ENCODE results near the gene CHCHD4. TPM values are rescaled to one million over a fixed set of nuclear protein-coding genes. Genes with fewer than 3 reads are reported as not detected.

Gene CHCHD4
- total RNA-seq, 2 experiments from 2014 or later, result 27.6 to 30.2 TPM

DNA sequence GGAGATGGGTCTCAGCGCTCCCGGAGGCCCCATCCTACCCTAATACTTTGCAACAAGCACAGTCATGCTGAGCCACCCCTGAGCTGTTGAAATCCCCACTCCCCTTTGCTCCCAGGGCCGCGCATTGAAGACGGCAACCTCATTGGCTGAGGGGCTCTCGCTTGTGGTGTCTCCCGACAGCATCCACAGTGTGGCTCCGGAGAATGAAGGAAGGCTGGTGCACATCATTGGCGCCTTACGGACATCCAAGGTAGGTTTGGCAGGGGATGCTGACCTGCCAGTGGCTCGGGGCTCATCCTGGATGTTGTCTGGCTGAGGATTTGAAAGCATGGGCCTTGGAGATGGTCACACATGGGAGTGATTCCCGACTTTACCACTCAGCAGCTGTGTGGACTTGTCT lies 6.0 kb upstream of the CHCHD4 start:
- no peaks in the 10 kb centered on the region for H3K27me3 Mint-ChIP-seq
- POLR2A ChIA-PET, result interaction anchor here (2.1 kb wide), 1 partner anchor 10 kb away, joined by 4 read pairs; no protein-coding TSS in a partner anchor
- no peaks in the 10 kb centered on the region for H3K9me3 Mint-ChIP-seq
- intact Hi-C loops (cut with micrococcal nuclease), result no loop called here
- DNase-seq (no peak), ATAC-seq (no peak)
- no peak overlapping the region for H3K27ac Mint-ChIP-seq
- peaks cover 26% of the 10 kb centered on the region for H3K4me1 Mint-ChIP-seq (ENCODE audit: low read depth)
- no peak overlapping the region for H3K4me3 Mint-ChIP-seq
- TF ChIP-seq, protein P1, sequence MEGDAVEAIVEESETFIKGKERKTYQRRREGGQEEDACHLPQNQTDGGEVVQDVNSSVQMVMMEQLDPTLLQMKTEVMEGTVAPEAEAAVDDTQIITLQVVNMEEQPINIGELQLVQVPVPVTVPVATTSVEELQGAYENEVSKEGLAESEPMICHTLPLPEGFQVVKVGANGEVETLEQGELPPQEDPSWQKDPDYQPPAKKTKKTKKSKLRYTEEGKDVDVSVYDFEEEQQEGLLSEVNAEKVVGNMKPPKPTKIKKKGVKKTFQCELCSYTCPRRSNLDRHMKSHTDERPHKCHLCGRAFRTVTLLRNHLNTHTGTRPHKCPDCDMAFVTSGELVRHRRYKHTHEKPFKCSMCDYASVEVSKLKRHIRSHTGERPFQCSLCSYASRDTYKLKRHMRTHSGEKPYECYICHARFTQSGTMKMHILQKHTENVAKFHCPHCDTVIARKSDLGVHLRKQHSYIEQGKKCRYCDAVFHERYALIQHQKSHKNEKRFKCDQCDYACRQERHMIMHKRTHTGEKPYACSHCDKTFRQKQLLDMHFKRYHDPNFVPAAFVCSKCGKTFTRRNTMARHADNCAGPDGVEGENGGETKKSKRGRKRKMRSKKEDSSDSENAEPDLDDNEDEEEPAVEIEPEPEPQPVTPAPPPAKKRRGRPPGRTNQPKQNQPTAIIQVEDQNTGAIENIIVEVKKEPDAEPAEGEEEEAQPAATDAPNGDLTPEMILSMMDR (IDR thresholded peaks at IDR 0.05), result no peak
- H3K36me3 Mint-ChIP-seq (ENCODE audit: low read depth), result peaks cover 50% of the 10 kb centered on the region
- CTCF ChIA-PET, result interaction anchor here (1.0 kb wide), 1 partner anchor 73 kb away, joined by 3 read pairs; no protein-coding TSS in a partner anchor

DNA sequence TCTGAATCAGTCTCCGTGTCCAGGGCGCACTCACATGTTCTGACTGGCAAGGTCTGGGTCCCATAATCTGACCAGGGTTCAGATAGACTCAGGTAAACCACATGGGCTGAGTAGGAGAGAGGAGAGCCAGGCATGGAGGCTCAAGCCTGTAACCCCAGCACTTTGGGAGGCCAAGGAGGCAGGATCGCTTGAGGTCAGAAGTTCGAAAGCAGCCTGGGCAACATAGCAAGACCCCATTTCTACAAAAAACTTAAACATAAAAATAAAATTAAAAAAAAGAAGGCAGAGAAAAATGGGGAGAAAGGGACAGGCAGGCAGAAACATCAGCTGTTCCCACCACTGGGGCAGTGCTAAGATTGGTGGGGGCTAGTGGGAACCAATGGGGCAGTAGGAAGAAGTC lies 5.6 kb upstream of the CHCHD4 start:
- Mint-ChIP-seq H3K27ac (no peak overlapping the region), H3K4me3 (no peak overlapping the region), H3K9me3 (no peaks in the 10 kb centered on the region), H3K4me1 (ENCODE audit: low read depth) (peaks cover 27% of the 10 kb centered on the region), H3K27me3 (no peaks in the 10 kb centered on the region), H3K36me3 (ENCODE audit: low read depth) (peaks cover 48% of the 10 kb centered on the region)
- no peak for DNase-seq
- intact Hi-C loops (cut with micrococcal nuclease), result no loop called here
- TF ChIP-seq, protein P1 (IDR thresholded peaks at IDR 0.05), result no peak
- POLR2A ChIA-PET, result interaction anchor here (2.1 kb wide), 1 partner anchor 10 kb away, joined by 4 read pairs; no protein-coding TSS in a partner anchor
- CTCF ChIA-PET, result no interaction called here
- no peak for ATAC-seq

DNA sequence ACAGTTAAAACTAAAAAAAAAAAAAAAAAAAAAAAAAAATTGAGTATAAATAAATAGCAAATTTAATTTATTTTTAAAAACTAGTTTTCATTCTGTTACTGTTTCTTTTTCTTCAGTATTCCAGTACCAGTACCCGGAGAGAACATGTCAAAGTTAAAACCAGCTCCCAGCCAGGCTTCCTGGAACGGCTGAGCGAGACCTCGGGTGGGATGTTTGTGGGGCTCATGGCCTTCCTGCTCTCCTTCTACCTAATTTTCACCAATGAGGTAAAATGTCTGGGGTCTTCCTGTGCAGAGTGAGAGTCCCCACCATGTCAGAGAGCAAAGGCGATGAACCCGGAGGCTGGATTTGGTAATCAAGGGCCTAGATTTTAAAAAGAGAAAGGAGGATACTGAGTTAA lies 4.6 kb upstream of the CHCHD4 start:
- CTCF ChIA-PET, result no interaction called here
- POLR2A ChIA-PET, result interaction anchor here (1.5 kb wide), 1 partner anchor 12 kb away, joined by 4 read pairs; no protein-coding TSS in a partner anchor
- Mint-ChIP-seq H3K27ac (no peak overlapping the region), H3K4me1 (ENCODE audit: low read depth) (peaks cover 27% of the 10 kb centered on the region), H3K27me3 (no peaks in the 10 kb centered on the region), H3K36me3 (ENCODE audit: low read depth) (peaks cover 48% of the 10 kb centered on the region), H3K9me3 (no peaks in the 10 kb centered on the region), H3K4me3 (no peak overlapping the region)
- intact Hi-C loops (cut with micrococcal nuclease), result loop anchor here (5.0 kb wide), 1 partner anchor 232 kb away; no protein-coding TSS in a partner anchor
- no peak for DNase-seq
- TF ChIP-seq, protein P1 (IDR thresholded peaks at IDR 0.05), result no peak
- no peak for ATAC-seq

DNA sequence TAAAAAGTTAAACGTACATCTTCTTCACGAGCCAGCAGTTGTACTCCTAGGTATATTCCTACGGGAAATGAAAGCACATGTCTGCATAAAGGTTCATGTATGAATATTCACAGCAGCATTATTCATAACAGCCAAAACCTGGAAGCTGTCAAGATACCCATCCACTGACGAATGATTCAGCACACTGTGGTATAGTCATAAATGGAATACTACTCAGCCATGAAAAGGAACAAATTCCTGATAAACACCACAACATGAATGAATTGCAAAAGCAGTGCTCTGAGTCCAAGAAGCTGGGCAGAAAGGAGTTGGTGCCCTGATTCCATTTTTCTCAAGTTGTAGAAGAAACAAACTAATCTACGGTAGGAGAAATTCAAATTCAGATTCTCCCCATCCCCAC lies 4.1 kb upstream of the CHCHD4 start:
- CTCF ChIA-PET, result no interaction called here

More for the DNA sequence above, 4.1 kb upstream of the CHCHD4 start:
- Mint-ChIP-seq H3K27ac (no peak overlapping the region), H3K36me3 (ENCODE audit: low read depth) (peaks cover 51% of the 10 kb centered on the region), H3K9me3 (no peaks in the 10 kb centered on the region), H3K4me1 (ENCODE audit: low read depth) (peaks cover 27% of the 10 kb centered on the region), H3K27me3 (no peaks in the 10 kb centered on the region), H3K4me3 (no peak overlapping the region)
- no peak for ATAC-seq
- no peak for DNase-seq
- TF ChIP-seq, protein P1 (IDR thresholded peaks at IDR 0.05), result no peak
- intact Hi-C loops (cut with micrococcal nuclease), result loop anchor here (5.0 kb wide), 1 partner anchor 231 kb away; no protein-coding TSS in a partner anchor
- POLR2A ChIA-PET, result interaction anchor here (1.5 kb wide), 1 partner anchor 13 kb away, joined by 4 read pairs; no protein-coding TSS in a partner anchor

Measured in activated CD8-positive, alpha-beta T cell treated with anti-CD3 and anti-CD28 coated beads for 36 hours (primary cell).